ENCODE results near the gene TRMT2B.
"Not testable (repeated sequence)": the region's sequence is repeated elsewhere in the genome, so short reads cannot be mapped to it uniquely, and the experiment has no call there.

Gene TRMT2B

GRCh38 chrX:100984818-100985217, 67.1 kb downstream of the TRMT2B start:
- Histone ChIP-seq H3K27me3 (ENCODE audit: insufficient read depth, low read length) (no peaks in the 10 kb centered on the region), H3K4me1 (ENCODE audit: insufficient read depth, low read length) (no peaks in the 10 kb centered on the region), H3K4me3 (ENCODE audit: low read length) (no peak overlapping the region), H3K36me3 (ENCODE audit: insufficient read depth, low read length) (no peaks in the 10 kb centered on the region), H3K9me3 (ENCODE audit: low read length) (no peaks in the 10 kb centered on the region), H2AFZ (ENCODE audit: low read depth, low read length) (no peak overlapping the region)

- not testable (repeated sequence) for H3K4me3 ChIP-seq (ENCODE audit: low read length); H3K4me1 ChIP-seq (ENCODE audit: insufficient read depth, low read length); H3K9me3 ChIP-seq (ENCODE audit: low read length); H3K36me3 ChIP-seq (ENCODE audit: insufficient read depth, low read length); H3K27me3 ChIP-seq (ENCODE audit: insufficient read depth, low read length); H2AFZ ChIP-seq (ENCODE audit: low read depth, low read length)
These were observed 70.4 kb downstream of the TRMT2B start for GRCh38 chrX:100981498-100981845.

- Histone ChIP-seq H2AFZ (ENCODE audit: low read depth, low read length) (no peak overlapping the region), H3K4me3 (ENCODE audit: low read length) (no peak overlapping the region), H3K4me1 (ENCODE audit: insufficient read depth, low read length) (no peaks in the 10 kb centered on the region), H3K9me3 (ENCODE audit: low read length) (no peaks in the 10 kb centered on the region), H3K36me3 (ENCODE audit: insufficient read depth, low read length) (no peaks in the 10 kb centered on the region), H3K27me3 (ENCODE audit: insufficient read depth, low read length) (no peaks in the 10 kb centered on the region)
These were observed 71.1 kb downstream of the TRMT2B start for GRCh38 chrX:100980608-100981497.

- Histone ChIP-seq H3K4me3 (ENCODE audit: low read length) (no peak overlapping the region), H3K36me3 (ENCODE audit: insufficient read depth, low read length) (no peaks in the 10 kb centered on the region), H3K9me3 (ENCODE audit: low read length) (no peaks in the 10 kb centered on the region), H3K27me3 (ENCODE audit: insufficient read depth, low read length) (no peaks in the 10 kb centered on the region), H3K4me1 (ENCODE audit: insufficient read depth, low read length) (no peaks in the 10 kb centered on the region), H2AFZ (ENCODE audit: low read depth, low read length) (no peak overlapping the region)
These were observed 71.9 kb downstream of the TRMT2B start for GRCh38 chrX:100979881-100980607.

GRCh38 chrX:100976211-100976610, 75.7 kb downstream of the TRMT2B start:
- H3K27me3 ChIP-seq (ENCODE audit: insufficient read depth, low read length), result no peaks in the 10 kb centered on the region
- H2AFZ ChIP-seq (ENCODE audit: low read depth, low read length), result no peak overlapping the region
- H3K9me3 ChIP-seq (ENCODE audit: low read length), result no peaks in the 10 kb centered on the region
- H3K36me3 ChIP-seq (ENCODE audit: insufficient read depth, low read length), result no peaks in the 10 kb centered on the region
- H3K4me1 ChIP-seq (ENCODE audit: insufficient read depth, low read length), result no peaks in the 10 kb centered on the region
- no peak overlapping the region for H3K4me3 ChIP-seq (ENCODE audit: low read length)

- Histone ChIP-seq H3K9me3 (ENCODE audit: low read length) (no peaks in the 10 kb centered on the region), H3K27me3 (ENCODE audit: insufficient read depth, low read length) (no peaks in the 10 kb centered on the region), H3K36me3 (ENCODE audit: insufficient read depth, low read length) (no peaks in the 10 kb centered on the region), H3K4me3 (ENCODE audit: low read length) (no peak overlapping the region), H3K4me1 (ENCODE audit: insufficient read depth, low read length) (no peaks in the 10 kb centered on the region), H2AFZ (ENCODE audit: low read depth, low read length) (no peak overlapping the region)
These were observed 76.7 kb downstream of the TRMT2B start for GRCh38 chrX:100975212-100975611.

GRCh38 chrX:100973411-100973810, 78.5 kb downstream of the TRMT2B start:
- Histone ChIP-seq H3K36me3 (ENCODE audit: insufficient read depth, low read length) (no peaks in the 10 kb centered on the region), H3K4me3 (ENCODE audit: low read length) (no peak overlapping the region), H3K4me1 (ENCODE audit: insufficient read depth, low read length) (no peaks in the 10 kb centered on the region), H3K27me3 (ENCODE audit: insufficient read depth, low read length) (no peaks in the 10 kb centered on the region), H2AFZ (ENCODE audit: low read depth, low read length) (no peak overlapping the region), H3K9me3 (ENCODE audit: low read length) (no peaks in the 10 kb centered on the region)

- Histone ChIP-seq H3K9me3 (ENCODE audit: low read length) (no peaks in the 10 kb centered on the region), H3K27me3 (ENCODE audit: insufficient read depth, low read length) (no peaks in the 10 kb centered on the region), H3K36me3 (ENCODE audit: insufficient read depth, low read length) (no peaks in the 10 kb centered on the region), H2AFZ (ENCODE audit: low read depth, low read length) (no peak overlapping the region), H3K4me1 (ENCODE audit: insufficient read depth, low read length) (no peaks in the 10 kb centered on the region), H3K4me3 (ENCODE audit: low read length) (no peak overlapping the region)
These were observed 82.0 kb downstream of the TRMT2B start for GRCh38 chrX:100969936-100970335.

GRCh38 chrX:100969408-100969807, 82.5 kb downstream of the TRMT2B start, which contains the start of gene ARL13A:
TSS of gene ARL13A (plus strand) at chrX:100969708. CDS start at chrX:100973690, 3,982 bp downstream.
- Histone ChIP-seq H2AFZ (ENCODE audit: low read depth, low read length) (no peak within 1 kb of the TSS), H3K9me3 (ENCODE audit: low read length) (no peaks in the 10 kb centered on the region), H3K27me3 (ENCODE audit: insufficient read depth, low read length) (no peaks in the 10 kb centered on the region), H3K4me3 (ENCODE audit: low read length) (no peak within 1 kb of the TSS), H3K4me1 (ENCODE audit: insufficient read depth, low read length) (no peaks in the 10 kb centered on the region), H3K36me3 (ENCODE audit: insufficient read depth, low read length) (no peaks in the 10 kb centered on the region)

- H3K9me3 ChIP-seq (ENCODE audit: low read length), result no peaks in the 10 kb centered on the region
- no peaks in the 10 kb centered on the region for H3K4me1 ChIP-seq (ENCODE audit: insufficient read depth, low read length)
- no peak overlapping the region for H3K4me3 ChIP-seq (ENCODE audit: low read length)
- no peaks in the 10 kb centered on the region for H3K36me3 ChIP-seq (ENCODE audit: insufficient read depth, low read length)
- no peak overlapping the region for H2AFZ ChIP-seq (ENCODE audit: low read depth, low read length)
- H3K27me3 ChIP-seq (ENCODE audit: insufficient read depth, low read length), result no peaks in the 10 kb centered on the region
These were observed 87.5 kb downstream of the TRMT2B start for GRCh38 chrX:100964362-100964761.

GRCh38 chrX:100962811-100963210, 89.1 kb downstream of the TRMT2B start:
- Histone ChIP-seq H3K36me3 (ENCODE audit: insufficient read depth, low read length) (no peaks in the 10 kb centered on the region), H3K4me1 (ENCODE audit: insufficient read depth, low read length) (no peaks in the 10 kb centered on the region), H3K4me3 (ENCODE audit: low read length) (no peak overlapping the region), H2AFZ (ENCODE audit: low read depth, low read length) (no peak overlapping the region), H3K9me3 (ENCODE audit: low read length) (no peaks in the 10 kb centered on the region), H3K27me3 (ENCODE audit: insufficient read depth, low read length) (no peaks in the 10 kb centered on the region)

Measured in neuron (in vitro differentiated cells).